NCI-H2171 treated with DMSO at 0.1 percent for 48 hours (cell line): ENCODE data around the gene ARGLU1.

Experiments
- DNase-seq: peaks from one replicate; lab custom pipeline; 2025; lab: John Stamatoyannopoulos, UW

Gene ARGLU1

DNA sequence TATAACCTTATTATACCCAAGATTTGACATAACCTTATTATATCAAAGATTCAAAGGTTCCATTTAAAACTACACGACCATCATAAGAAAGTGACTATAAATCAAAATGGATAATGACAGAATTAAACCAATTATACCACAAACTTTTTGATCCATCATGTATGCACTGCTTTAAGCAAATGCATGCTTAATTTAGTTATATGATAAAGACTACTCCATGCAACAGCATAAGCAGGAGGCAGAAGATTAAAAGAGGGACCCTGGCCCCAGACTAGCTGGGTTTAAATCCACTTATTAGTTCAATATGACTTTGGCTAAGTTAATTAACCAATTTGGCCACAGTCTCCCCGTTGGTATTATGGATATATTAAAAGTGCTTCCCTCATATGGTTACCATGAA is 43.8 kb downstream of the ARGLU1 start:
- DNase-seq, result no peak

DNA sequence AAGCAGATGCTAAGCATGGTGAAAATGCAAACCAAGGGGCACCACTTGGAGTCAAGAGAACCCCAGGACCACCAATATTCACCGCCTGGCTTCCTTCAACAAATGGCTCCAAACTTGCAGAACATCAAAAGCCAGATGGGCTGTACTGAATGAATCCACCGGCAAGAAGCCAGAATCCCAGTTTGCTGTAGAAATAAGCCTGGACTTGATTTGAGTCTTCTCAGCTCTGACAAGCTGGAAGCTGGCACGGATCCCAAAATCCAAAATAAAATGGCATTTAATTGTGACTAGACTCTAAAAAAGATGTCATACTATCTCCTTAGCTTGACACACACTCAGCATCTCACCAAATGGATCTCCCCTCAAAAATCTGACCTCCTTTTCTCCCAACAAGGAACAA is 44.4 kb downstream of the ARGLU1 start:
- DNase-seq, result peak; percentile 96

DNA sequence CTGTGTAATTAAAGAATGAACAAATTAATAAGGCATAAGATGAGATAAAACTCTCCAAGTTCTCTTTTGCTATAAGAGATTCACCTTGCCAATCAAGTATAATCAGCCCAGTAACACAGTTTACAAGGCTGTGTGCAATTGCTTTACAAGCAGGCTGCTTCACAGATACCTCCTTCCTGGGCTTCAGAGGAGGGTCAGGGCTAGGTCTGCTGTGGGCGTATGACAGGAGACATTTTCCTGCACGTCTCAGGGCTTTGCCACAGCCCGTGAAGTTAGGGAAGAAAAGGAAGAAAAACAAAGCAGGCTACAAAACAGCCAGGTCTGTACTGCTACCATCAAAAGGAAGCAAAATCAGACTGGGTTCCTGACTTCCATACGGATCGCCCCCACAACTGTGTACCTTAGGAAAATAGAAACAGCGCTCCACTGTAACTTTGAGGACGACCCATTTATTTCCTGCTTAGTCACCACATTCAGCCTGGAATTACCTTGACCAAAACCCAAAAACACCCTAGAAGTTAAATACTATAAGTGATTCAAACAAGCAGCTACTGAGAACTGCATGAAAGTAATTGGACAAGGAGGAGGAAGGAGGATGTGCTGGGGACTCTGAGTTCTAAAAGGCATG is 44.9 kb downstream of the ARGLU1 start:
- no peak for DNase-seq

DNA sequence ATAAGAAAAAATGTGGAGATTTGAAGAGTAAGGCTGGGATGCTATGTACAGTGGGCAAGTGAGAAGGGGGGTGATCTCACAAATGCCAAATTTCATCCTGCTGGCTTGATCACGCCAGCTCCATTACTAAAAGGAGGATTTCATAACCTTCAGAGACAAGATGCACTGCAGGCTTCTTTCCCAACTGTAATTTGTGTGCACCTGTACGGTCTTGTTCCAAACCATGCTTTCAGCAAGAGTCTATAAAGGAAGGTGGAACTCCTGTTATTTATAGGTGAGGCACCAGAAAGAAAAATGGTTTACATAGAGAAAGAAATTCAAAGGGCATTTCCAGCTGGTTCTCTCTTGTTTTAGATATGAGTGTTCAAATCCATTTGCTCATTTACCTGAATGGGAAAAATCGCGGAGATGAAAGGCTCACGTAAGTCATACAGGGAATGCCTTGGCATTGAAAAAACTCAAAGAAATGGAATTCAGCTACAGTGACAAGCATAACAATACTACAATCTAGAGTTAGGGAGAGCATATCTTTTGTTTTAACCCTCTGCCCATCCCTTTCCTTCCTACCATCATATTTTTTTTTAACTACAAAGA is 45.7 kb downstream of the ARGLU1 start:
- peak; percentile 58 for DNase-seq

DNA sequence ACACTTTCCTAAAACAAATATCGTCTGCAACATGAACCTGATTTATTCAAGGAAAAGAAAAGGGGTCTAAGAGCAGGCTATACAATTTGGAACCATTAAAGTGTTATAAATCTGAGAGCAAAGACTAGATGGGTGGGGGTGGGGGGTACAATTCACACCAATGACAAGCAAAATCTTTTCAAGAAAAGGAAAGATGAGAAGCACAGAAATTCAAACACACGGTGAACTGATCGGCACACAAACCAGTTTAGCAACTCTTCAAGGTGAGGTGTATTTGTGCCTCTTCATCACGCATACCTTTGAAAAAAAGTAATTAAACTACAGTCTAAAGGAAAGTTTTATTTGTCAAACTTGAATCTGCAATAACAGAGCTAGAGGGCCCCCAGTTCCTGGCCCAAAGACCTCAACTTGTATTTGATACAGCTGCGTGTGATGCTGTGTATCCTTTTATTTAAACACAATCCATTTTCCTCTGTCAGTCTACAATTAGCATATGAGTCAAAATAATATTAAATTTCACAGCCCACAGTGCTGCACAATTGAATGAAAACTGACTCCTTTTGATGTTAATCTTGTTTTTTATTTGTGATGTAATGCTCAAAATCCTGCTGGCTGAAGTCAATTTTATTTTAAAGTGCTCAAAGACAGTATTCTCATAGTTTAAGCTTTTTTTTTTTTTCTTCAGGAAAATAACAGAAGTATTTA is 46.7 kb downstream of the ARGLU1 start:
- DNase-seq, result peak; percentile 39

DNA sequence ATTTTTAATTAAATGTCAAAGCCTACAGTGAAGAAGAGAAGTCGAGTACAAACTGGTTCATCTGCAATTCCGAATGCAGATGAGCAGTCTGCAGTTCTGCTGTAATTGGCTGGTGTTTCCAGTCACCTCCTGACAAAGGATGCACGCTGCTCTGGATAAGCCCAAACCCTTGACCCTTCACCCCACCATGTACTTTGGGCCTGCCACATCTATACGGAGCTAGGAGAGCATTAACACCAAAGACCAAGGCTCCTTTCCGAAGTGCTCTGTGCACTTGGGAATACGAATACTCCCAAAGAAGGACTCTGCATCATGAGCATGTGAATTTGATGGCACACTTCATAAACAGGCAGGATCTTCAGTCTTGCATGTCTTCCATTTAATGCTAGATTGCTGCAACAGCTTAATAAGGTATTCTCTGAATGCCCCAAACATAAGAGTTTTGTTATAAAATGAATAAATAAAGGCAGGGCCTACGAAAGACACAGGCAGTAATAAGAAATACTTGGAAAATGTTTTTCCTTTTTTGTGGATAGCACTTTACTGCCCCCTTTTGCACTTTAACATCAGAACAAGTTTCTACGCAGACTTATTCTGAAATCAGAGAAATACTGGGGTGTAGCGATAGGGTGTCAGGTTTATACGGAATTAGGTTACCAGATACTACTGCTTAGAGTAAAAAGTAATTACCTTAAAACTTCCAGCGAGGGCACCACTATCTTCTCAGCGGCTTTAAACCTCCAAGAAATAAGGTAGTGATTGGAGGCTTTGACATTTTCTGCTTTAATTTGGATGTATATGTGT is 47.5 kb downstream of the ARGLU1 start:
- DNase-seq, result peak; percentile 17

DNA sequence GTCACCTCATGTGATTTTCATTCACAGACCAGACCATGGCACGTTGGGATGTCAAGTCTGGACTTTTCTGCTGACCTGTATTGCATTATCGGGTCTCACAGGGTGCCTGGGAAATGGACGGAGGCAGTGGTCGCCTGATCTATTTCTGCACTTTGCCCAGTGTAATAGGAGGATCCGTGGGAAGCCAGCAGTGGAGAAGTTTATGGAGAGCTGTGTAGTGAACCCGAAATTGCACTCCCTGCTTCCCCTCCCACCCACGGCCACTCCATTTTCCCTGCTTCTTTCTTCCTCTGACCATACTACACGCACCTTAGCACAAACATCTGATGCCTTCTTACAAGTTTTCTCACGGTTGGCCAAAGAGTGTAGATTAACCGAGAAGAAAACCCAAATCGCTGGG is 49.4 kb downstream of the ARGLU1 start:
- no peak for DNase-seq

DNA sequence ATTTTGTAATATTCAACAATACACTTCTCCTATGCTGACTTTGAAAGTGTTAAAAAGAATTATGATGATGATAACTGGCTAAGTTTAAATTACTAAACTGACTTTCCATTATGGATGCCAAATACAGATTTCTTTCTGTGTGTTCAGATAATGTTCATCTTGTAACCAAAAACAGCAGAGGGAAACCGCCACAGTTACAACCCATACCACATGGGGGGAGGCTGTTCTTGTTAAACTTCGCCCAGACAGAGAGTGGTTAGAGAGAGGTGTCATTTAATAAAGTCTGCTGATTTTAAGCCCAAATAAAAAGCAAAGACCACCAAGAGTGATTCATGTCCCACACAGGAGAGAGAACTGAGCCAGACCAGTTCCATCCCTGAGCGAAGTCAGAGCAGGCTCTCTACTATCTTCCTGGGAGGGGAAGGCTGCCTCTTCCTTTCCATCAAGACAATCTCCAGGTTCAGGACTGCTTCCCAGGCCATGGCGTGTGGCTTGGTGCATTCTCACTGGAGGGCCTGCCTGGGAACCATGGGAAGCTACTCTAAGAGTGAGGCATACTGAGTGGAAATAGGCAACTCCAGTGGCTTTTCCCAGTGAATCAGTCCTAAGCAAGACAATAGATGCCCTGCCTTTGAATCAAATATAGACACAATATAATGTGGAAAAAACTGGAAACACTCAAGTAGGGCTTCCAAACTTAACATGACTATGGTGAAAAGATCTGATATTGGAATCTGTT is 50.7 kb downstream of the ARGLU1 start:
- DNase-seq, result no peak

DNA sequence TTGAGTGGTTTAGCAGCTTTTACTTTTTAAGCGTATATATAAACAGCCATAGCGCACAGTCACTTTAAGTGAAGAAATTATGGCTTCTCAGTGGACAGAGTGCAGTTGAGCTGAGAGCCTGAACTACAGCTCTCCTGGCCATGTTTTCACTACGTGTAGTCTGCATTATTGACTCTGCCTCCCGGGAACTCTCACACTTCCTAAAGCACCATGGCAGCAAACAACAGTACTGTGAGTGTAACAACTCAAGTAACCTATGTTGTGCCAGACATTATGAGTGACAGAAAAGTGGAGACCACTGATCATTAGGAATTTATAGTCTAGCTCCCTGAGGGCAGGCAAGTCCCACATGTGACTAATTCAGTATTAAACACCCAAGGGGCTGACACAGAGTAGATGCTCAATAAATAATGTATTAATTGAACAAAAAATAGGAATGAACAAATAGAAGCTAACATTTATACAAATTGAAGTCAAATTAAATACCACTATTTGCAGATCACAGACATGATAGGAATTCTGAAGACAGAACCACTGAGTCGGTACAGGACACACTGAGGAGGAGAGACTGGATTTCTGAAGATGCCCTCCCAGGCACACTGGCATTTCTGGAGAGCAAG is 52.2 kb downstream of the ARGLU1 start:
- no peak for DNase-seq

DNA sequence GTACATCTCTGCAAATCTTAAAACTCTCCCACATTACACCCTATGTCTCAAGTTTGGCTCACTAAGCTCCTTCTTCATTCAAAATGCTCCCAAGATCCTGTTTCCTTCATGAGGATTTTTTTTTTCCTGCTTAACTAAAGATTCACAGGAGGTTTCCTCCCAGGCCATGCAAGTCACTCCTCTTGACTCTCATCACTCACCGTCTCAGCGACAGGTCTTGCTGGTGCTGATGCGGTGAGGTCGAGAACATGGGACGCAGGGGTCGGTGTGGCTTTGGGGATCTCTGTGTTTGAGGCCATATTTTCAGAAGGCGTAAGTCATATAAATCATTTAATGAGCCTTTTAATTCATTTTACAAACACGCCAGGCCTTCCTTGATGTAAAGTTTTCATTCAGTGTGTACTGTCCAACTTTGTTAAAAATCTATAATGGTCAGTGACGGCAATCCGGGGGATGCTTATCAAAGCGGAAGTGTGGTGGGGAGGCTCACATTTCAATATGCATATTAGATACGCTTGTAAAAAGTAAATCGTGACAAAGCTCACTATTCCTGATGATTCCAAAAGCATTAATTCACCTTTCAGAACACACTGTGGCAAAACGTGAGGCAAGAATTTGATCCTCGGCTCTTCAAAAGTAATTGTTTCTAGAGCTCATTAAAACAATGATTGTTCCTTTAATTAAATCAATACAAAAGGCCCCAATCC is 52.9 kb downstream of the ARGLU1 start:
- DNase-seq, result no peak

DNA sequence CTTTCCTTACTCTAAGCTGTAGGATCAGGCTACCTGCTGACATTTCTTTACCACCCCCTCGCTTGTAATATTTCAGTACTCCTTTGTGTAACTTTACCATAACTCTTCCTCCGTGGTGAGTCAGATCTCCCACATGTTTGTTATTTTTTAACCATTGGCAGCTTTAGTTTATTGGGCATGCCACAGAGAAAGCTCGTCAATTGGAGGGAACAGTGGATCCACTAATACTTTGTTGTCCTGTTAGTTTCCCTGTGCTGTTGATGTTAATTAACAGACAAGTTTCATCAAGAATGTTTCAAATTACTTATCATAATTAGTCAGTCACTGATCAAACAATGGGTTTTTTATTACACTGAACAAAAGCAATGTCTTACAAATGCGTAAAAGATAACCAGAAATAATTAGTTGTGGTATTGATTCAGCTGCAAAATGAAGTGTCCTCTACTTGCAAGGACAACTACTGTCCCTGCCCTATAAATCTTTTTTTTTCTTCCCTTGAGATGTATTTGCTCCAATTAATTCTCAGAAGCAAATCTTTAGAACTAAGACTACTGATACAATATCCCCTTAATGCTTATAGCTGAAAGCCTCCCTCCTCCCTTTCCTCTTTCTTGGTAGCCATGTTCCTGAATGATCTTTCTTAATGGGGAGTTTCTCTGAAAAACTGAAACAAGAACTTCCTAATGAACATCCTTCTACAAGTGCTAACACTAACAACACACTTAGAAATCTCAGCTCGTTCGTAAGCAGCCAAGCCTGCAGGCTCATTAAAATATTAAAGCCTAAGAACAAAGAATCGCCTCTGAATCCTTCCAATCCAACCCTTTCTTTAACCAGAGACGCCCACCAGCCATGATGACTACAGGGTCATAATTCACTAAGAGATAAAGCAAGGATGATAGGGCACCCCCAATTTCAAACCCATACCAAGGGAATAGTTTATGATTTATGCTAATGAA is 54.6 kb downstream of the ARGLU1 start:
- no peak for DNase-seq

DNA sequence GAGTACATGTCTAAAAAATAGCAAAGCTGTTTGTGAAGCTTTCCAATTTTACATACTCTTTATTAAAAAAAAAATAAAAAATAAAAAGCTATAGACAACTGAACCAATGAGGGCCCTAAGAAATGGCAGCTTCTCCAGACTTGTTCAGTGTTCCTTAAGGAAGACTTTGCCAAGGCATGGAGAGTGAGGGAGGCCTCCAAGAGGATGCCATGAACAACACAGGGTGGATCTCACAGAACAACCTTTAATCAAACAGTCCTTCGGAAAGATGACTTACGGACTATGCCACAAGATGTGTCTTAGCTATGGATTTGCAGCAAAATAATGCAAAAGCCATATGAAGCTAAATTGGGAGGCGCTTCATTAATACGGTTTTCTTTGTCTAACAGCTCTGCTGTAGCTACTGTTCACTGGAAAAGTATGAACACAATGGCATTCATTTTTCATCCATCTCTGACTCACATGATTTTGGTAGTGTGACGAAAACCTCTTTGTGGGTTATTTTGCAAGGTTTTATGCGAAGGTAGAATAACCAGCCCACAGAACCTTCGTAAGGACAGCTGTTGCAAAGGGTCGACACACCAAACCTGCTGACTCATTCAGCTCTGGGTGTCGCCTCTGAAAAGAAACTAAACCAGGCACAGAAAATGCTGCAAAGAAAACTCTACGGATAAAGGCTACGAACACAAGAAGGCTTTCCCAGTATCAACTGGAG is 60.2 kb downstream of the ARGLU1 start:
- DNase-seq, result no peak

DNA sequence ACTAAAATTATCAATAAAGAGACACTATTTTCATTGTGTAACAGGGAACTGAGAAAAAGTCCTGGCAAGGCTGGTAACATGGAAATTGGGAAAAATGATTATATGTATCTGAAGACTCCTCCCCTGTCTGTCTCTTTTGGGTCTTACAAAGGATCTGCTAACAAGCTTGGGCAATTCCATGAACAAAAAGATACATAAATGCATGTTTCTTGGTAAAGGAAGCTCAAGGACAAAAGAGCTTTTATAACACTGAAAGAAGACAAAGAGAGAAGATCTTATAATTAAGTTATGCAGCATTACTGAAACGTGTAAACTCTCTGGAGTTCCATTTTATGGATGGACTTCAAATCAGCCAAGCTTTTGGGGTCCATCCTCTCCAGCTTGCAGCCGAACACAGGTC is 61.7 kb downstream of the ARGLU1 start:
- no peak for DNase-seq

DNA sequence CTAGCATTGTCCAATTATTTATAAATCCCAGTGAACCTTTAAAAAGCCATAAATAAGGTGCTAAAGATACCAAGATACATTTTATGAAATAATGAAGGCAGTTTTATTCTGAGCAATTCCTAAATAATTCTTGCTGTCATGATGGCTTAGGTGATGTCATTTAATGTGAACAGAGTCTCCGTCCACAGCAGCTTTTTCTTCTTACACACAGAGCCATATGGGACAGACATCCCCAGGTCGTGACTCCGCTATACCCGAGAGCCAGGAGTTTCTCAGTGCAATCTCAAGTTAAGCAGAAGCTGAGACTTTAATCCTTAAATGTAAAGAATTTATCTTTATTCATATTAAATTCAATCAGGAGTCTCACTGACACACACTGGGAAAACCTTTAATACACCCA is 62.2 kb downstream of the ARGLU1 start:
- DNase-seq, result no peak

DNA sequence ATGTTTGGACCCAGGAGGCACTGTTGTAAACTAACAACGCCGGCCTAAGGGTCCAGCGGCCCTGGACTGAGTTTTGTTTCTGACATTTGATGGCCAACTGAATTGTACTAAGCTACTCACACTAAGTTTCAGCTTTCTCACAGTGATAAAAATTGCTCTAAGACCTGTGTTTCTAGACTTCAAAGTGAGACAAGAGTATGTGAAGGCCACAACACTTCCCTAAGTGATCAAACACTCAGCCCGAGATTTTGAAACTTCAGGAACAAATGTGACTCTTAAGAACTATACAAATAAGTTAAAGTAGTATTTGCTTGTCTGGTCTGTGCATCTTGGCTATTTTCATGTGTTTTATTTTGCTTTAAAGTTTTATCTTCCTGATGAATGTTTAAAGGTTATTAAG is 62.6 kb downstream of the ARGLU1 start:
- DNase-seq, result no peak

DNA sequence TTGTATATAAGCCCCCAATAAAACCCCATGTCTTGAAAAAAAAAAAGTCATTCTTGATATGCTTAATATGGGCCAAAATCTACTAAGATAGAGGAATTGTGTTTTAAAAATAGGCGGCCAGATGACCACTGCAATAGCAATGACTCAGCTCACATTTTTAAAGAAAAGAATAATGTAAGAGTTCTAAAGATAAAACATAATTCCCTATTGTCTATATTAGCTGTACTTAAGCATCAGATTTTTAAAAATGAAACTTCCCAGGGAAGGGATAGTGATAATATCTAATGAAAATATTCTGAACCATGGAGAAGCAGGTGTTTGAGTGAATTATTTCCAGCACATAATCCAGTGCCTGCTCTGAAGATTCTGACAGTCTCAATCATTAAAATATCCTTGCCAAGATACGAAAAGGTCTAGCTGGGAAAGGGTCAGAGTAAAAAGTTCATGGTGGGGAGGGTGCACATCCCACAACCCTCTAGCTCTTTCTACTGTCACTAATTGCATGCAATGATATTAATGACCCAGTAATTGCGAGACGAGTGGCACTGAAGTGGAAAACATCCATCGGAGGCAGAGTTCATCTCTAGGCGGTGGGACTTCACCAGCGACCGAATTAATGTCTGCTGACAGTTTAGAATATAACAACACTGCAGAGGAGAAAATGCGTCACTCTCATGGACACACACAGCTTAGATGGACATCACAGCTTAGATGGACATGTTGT is 64.0 kb downstream of the ARGLU1 start:
- DNase-seq, result no peak

DNA sequence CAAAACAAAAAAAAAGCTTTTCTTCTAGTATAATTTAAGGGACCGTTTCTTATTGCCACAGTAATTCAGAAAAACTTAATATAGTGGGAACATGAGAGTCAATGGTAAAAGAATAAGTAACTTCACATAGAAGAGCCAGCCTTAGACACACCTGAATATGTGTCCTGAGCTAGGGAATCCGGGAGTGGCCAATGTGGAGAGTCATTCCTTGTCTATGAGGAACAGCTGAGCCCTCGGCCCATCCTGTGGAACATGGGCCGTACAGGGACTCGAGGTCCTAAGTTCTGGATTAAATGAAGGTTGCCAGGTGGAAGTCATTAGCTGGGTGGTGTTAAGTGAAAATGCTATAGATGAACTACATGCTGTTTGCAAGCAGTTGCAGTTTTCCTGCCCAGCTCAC is 64.7 kb downstream of the ARGLU1 start:
- DNase-seq, result no peak

DNA sequence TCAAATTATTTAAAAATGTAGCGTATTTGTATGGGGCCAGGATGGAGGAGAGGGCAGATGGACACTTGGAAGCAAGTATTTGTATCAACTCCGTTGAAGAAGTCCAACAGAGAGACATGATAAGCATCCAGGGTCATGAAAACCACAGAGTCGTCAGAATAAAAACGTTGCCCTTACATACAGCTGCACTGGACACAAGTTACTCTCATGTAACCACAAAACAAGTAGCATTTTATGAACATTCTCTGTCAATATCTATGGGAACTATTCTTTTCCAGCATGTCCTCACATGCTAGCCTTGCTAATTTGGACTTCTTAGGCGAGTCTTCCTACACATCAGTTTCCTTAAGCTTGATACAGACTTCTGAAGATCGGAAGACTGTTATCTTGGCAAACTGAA is 67.5 kb downstream of the ARGLU1 start:
- no peak for DNase-seq

DNA sequence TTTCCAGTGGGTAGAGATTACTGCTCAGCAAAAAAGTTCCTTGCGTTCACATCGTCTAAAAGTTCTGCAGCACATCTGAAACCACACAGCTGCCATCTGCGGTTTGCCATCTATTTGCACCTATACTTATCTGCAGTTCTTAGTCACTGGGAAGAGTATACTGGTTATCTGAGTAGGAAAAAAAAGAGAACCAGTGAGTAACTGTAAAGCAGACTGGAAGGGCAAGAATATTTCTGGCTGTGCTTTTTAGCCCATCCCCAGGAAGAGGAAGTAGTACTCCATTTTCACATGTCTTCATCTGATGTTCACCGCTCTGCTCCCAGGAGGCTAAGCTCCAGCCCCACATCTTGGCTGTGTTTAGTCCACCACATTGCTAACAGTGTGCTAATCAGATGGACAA is 68.0 kb downstream of the ARGLU1 start:
- no peak for DNase-seq
